Activated CD8-positive, alpha-beta memory T cell treated with anti-CD3 and anti-CD28 coated beads, Interleukin-2, amount 50 U/mL, for 48 hours (primary cell): ENCODE measurements around the gene CD200R1L.

ENCODE experiments used
- DNase-seq: peaks from one replicate; pipeline ENCODE4 v3.0.0-alpha.2; 2020

The CD200R1L gene

DNA sequence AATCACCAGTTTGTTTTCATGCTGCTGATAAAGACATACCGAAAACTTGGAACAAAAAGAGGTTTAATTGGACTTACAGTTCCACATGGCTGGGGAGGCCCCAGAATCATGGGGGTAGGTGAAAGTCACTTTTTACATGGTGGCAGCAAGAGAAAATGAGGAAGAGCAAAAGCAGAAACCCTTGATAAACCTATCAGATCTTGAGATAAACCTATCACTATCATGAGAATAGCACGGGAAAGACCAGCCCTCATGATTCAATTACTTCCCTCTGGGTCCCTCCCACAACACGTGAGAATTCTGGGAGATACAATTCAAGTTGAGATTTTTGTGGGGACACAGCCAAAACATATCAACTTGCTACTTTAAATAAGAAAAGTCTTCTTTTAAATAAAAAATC lies 28.9 kb downstream of the CD200R1L start:
- no peak for DNase-seq

DNA sequence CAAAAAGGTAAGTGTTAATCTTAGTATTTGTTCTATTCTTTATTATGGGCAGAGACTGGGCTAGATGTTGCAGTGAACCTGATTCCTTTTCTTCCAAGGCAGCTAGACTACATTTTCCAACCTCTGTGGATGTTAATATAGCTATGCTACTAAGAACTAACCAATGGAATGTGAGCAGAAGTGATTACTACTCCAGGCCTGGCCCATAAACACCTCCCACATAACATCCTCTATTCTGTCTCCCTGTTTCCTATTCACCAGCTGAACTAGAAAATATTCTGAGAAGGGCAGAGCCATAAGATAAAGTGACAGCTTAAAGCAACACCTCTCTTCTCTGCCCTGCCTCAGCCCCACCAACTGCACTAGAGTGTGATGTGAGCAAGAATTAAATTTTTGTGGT lies 29.4 kb downstream of the CD200R1L start:
- no peak for DNase-seq

DNA sequence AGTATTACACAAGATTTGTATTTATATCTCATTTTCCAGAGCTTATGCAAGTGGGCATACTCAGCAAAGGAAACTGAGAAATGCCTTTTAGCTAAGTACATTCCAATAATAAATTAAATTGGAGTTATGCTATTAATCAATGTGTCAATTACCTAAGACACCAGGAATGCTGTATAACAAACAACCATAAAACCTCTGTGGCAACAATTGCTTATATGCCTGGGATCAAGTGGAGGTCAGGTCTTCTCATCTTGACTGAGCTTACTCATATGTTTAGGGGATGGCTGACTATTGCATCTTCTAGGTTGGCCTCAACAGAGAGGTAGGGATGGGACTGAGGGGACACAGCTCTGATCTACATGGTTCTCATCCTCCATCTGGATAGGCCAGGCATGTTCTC lies 30.7 kb downstream of the CD200R1L start:
- DNase-seq, result no peak

DNA sequence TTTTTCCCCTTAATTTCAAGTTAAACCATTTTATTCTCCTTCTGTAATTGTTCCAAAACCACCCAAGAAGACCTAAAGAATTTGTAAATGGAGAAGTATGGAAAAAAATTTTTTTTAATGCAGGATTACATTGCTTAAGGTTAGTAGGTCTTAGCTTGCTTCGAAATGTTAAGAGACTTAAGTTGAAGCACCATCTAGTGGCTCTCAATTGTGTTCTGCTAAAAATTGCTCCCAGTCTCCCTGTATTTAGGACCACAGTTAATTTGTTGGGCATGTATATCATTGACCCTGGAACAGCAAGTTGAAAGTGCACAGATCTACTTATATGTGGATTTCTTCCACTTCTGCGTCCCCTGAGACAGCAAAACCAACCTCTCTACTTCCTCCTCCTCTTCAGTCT lies 32.4 kb downstream of the CD200R1L start:
- DNase-seq, result no peak

DNA sequence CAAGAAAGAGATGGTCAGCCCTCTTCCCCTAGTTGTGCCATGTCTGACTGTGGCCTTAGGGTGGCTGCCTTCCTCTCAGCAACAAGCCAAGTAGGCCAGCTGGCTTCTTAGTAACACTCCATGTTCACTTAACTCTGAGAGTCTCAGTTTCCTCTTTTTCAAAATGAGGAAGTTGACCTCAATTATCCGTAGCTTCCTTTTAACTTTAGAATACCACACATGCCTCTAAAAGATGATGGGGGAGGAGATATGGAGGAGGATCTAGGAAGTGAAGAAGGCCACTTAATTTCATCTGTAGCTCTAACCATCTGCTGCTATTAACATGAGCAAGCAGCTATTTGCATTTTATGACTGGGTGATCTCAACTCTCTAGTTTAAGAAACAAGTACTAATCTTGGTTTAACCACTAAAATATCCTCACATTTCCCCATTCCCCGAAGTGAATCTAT lies 32.9 kb downstream of the CD200R1L start:
- DNase-seq, result no peak

DNA sequence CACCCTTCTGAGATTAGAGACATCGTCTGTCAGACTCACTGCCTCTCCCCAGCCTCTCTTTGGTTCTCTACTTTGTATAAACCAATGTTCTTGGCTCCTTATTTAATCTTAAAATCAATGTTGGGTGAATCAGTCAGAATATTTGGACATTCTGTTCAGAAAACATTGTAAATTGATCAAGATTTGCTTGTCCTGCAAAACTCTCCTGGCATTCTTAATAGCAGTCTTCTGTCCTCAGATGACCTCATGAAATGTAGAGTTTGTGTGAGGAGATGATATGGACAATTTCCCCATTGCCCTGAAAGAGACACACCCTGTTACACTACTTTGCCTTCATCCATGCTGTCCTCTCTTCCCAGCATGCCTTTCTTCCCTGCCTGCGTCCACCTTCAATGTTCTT lies 33.6 kb downstream of the CD200R1L start:
- no peak for DNase-seq

DNA sequence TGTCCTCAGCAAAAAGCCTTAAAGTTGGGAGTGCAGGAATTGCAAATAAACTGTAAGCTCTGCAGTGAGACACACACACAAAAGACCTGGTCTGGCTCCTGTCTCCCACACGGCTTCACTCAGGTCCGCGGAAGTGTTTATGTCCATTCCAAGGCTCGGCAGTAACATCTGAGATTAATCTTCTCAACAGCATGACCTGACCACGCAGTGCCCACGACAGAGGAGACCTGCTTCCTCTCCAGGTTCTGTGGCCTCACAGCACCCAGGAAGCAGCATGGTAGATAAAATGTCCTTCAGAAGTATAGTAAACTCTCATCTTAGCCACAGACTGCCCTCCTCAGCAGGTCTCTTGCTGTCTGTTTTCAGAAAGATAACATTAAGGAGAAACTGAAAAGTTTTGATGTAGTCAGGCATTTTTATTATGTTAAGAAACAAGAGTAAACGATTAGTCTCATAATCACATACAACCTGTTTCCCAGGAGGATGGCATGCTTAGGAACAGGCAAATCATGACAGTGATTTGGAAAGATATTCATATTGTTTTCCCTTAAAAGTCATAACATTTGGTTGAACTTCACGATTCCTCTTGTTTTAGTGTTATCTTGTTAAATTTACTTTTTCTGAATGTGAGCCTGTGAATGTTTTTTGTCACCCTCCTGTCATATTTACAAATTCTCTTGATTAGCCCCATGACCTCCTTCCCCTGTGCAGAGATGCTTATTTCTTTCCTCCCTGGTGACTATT lies 34.6 kb downstream of the CD200R1L start:
- DNase-seq, result no peak

DNA sequence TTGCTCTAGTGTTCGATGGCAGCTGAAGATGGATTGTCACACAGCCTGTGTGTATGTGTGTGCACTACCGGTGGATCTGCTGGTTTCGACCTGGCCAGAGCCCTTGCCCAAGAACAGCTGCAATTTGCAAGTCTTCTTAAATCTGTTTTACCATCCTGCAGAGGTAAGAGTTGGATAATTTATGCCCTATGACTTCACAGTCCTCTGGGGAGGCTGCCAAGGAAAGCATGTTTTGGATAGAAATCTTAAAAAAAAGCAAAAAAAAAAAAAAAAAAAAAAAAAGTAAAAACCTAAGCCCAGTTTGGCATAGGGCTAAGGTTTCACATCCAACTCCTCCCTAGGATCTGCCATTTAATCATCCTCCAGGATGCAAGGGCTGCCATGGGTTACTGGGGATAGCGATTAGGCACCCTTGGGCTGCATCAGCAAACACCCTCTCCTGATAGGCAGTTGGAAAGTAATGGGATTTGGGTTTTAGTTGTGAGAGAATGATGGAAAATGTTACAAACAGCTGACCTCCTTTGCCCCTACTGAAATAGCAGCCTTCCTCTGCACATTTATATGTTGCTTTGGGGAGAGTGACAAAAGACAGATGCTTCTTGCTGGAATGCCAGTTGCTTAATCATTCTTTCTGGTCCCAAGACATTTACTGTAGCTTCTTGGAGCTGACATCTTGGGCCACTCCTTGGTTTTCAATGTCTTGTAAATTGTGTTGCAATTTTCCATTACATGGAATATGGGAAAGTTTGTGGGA lies 35.4 kb downstream of the CD200R1L start:
- no peak for DNase-seq

DNA sequence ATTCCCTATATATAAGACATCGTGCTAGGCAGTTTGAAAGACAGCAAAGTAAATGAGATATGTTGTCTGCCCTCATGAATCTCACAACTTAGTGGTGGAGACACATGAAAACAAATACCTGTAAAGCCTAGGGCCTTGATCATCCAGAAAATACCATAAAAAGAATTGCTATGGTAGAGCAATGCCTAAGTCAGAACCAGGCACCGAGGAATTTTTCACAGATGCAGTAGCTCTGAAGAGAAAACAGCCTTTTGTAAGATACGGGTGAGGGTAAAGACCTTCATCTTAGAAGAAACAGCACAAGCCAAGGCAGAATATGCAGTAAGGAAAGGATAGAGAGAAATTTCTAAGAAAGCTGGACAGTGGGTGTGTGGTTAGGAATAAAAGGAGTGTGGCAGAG lies 36.1 kb downstream of the CD200R1L start:
- no peak for DNase-seq

DNA sequence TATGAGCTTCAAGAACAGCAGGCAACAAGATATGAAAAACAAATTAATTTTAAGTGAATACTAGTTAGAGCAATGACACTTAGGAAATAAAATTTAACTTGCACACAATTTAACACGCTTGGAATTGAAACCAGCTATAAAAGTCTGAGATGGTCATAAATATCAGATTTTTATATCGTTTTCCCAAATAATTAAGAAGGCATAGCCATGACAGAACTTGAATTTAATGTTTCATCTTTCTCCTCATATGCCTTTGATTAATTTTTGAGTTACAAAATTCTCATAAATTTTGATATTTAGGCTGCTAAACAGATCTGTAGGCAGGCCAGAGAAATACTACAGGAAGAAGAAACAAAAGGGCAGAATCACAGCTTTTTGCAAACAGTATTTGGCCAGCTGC lies 38.5 kb downstream of the CD200R1L start:
- DNase-seq, result no peak

DNA sequence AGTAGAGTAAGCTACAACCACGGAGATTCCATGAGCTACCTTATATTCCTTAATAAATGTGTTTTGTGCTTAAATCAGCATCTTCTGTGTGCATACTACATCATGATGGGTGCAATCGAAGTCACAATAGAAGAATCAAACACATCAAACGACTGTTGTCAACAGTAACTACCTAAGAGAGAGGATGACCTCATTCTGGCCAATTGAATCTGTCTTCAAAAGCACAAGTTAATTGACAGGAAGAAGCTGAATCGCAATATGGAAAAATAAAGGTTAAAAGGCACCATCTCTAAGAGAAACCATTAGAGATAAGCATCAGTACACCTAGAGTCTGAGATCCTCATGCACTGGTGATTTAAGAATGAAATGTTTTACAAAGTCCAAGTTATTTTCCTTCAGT lies 39.0 kb downstream of the CD200R1L start:
- DNase-seq, result no peak

DNA sequence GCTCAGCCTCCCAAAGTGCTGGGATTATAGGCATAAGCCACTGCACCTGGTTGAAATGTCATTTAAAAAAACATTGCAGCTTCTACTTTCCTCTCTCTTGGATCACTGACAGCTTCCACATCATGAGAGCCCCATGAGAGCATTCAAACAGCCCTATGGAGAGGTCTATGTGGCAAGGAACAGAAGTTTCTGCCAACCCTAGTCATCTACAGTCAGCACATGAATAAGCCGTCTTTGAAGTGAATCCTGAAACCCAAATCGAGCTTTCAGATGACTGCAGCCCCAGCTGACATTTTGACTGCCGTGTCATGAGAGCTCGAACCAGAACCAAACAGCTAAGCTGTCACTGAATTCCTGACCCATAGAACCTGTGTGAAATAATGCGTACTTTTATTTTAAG lies 39.8 kb downstream of the CD200R1L start:
- DNase-seq, result no peak

DNA sequence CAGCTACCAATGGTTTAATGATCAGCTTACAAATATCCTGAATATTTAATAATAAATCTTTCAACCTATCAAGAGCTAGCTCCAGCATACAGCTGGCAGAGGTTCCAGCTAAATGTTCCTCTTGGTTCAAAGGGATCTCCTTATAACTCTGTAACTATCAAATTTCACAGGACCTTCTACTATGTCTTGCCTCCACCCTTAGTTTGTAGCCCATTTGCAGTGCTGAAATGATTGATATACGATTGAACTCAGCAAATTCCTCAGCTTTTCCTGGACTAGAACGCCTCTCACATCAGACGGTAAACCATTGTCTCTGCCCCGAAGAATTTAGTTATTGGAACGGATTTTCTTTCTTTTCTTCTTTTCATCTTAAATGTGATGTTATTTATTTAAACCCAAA lies 41.5 kb downstream of the CD200R1L start:
- no peak for DNase-seq

DNA sequence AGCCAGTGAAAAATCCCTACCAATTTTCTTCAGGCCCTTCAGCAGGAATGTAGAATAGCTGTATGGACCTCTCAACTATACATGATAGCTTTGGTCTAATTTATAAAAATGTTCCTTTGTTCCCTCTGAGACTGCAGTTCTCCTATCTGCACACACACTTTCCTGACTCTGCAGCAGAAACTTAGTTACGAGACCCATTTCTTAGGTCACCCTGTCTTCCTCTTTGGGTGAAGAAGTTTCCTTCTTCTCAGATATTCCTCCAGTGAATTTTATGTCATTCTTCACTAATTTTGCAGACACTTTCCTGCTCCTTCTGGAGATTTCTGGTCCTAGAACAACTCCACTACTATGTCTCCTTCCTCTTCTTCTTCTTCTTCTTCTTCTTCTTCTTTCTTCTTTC lies 42.6 kb downstream of the CD200R1L start:
- no peak for DNase-seq

DNA sequence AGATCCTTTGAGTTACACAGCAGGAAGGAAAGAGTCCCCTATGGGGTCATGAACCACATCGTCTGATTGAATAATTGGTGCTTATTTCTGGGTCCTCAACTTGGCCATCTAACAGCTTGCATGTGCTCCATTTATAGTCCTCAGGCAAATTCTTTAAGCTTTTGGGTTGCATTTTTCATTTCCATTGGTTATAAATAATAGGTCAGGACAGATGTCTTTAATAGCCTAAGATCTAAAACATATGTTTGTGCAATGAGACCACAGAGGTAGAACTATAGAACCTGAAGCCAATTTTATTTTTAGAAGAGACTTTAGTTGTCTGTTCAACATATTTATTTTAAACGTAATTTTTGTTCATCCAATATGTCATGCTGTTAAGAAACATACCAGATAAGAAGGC lies 43.2 kb downstream of the CD200R1L start:
- DNase-seq, result no peak

DNA sequence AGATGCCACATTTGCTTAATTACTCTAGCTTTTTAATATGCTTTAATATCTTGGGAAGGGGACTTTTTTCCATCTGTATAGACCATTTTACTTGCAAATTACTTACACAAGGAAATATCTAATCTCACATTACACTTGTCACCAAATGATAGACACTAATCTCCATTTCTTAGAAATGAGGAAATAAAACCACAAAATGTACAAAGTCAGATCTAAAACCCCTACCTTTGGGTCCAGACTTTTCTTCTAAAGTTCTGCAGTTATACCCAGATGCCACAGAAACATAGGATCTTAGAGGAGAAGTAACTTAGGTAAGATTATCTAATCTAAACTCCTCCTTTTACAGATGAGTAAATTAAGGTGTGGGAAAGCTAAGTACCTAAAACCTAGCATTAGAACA lies 44.3 kb downstream of the CD200R1L start:
- DNase-seq, result no peak

DNA sequence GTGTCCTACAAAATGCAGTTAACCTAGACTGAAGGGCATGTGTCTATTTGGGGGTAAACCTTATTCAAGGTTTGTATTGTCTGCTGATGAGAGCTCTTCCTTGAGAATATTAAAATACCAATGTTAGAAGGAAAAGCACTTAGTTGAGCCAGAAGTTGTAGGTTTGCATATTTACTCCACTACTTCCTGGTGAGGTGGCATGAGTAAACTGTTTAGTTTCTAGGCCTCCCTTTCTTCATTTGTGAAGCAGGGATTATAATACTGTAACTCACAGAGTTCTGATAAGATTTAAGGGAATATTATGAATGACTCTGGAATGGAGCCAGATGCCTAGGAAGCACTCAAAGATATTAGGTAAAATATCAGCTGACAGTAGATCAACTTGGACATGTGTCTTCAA lies 46.7 kb downstream of the CD200R1L start:
- no peak for DNase-seq

DNA sequence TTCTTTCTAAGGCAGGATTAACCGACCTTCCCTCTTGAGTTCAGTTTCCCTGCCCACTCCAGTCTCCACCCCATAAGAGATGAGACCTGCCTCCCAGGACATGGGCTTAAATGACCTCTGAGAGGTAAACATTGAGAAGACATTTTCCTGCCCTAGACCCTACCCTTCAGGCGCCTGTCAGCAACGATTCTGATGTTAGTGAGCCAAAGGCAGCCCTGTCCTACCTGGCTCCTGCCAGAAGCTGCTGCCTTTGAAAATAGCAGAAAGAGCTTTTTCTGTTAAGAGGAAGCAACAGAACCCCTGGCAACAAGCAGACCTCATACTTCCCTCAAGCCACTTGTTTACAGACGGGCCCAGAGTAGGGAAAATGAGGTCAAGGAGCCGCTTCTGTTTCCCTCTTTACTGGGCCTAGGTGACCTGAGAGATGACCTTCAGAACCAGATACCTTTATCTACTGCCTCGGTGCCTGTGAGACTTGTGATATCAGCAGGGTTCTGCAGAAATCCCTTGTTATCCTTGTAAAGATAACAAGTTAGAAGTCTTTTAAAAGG lies 52.0 kb downstream of the CD200R1L start:
- no peak for DNase-seq

DNA sequence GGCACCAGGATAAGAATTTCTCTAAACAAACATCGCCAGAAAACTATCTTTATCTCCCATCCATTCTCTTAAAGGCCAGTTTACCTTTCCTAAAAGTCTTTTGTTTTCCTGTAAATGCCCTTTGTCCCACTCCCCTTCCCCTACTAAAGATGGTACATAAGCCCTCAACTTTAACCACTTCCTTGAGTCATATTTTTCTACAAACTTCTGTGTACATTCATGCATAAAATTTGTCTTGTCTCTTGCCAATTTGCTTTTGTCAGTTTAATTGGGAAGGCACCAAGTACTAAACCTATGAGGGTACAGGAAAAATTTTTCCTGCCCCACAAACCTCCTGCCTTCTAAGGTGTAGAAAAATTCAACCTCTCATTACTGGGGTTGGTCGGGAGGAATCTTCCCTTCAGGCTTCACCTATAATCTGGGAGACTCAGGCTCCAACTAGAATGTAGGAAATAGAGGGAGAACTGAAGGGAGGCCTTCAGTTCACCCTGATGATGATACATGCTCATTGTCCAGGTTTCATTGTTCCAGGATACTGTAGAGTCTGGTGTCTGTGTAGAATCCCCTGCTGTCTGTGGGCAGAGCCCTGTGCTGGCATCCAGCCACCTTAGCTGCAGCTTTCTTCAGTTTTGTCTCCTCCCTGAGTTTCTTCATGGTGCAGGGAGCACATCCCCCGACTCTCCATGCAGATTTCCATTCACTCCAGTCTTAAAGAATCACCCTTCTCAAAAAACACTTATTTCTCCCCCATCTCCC lies 53.2 kb downstream of the CD200R1L start:
- no peak for DNase-seq

DNA sequence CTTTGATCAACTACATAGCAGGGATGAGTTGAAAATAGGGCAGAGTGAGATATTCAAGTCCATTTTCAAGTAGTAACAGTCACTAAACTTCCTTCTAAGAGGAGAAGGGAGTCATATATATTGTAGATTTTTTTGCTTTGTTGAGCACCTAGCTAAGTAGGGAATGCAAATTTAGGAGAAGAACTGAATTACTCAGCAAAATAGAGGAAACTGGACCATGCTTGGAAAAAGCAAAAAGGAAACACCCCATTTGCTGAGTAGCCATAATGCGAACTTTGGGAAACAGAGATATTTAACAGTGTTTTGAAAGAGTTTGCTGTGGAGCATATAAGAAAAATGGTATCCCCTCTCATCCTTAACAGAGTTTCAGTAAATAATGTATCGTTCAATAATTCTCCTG lies 54.9 kb downstream of the CD200R1L start:
- no peak for DNase-seq

DNA sequence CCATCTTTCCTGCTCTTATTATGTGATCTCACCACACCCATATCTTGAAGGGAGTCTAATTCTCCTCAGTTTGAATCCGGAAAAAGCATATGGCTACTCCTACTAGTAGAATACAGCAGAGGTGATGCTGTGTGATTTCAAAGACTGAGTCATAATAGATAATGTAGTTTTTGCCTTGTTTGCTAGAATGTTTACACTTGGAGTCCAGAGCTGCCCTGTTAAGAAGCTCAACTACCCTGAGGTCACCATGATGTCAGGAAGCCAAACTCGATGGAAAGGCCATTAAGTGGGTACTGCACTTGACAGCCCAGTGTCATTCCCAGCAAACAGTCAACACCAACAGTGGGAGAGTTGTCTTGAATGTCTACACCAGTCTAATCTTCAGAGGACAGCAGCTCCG lies 56.9 kb downstream of the CD200R1L start:
- no peak for DNase-seq

DNA sequence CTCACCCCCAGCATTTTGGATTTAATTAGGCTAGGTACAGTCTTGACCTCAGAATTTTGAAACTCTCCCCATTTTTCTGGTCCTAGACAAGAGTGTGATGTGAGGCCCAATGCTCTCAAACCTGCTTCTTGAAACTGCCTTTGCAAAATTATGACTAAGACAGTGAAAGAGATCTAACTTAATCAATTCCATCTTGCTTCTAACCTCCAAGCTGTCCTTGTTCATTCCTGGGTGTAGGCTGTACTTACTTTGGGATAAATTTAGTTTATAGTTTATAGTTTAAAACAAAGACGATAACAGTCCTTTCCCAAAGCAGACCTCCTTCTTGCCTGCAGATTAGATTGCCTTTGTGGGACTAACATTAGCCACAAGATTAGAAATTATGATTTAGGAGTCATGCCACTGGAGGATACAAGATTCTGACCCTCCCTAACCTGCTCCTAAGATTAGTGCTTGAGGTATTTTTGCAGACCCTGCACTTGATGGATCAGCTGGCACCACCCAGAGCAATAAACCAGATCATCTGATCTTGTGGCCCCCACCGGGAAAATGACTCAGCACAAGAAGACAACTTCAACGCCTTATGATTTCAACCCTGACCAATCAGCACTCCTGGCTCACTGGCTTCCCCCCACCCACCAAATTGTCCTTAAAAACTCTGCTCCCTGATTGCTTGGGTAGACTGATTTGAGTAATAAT lies 59.6 kb downstream of the CD200R1L start:
- DNase-seq, result no peak

DNA sequence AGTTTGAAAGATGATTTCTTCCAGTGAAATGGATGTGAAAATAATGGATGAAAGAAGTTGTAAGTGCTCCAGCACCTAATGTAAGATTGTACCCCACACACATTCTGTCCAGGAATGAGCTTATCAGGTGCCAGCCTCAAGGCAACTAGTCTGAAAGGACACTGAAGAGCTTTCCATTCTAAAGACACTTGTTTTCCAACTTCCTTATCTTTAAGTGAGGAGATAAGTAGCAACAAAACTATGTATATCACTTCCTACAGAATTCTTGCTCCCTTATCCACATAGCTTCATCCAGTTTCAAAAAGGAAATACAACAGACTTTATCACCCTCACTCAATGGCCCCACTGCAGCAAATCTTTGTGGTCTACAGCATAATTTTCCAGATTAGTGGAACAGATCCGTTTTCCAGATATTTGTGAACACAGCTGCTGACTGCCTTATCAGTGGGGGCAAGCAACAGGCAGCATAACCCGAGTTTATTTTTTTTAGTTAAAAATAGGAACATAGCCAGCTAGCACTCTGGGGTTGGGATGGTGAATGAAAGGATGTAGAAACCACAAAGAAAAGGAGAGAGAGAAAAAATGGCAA lies 60.6 kb downstream of the CD200R1L start:
- no peak for DNase-seq
